K562 (cell line): ENCODE measurements around the gene ATAD3B. TPM values are rescaled to one million over a fixed set of nuclear protein-coding genes. Genes with fewer than 3 reads are reported as not detected.
A peak's percentile ranks its signal among the peaks of the same experiment; 100 is the strongest.

Source experiments
- ATAC-seq: fragments of 200-7000 bp; cut with Tn5 transposase; 3 replicates; pipeline ENCODE4 v1.9.1; 2020; ENCODE audit warnings: moderate library complexity
- Bru-seq: library from RNA; stranded (reverse); fragments of 400-500 nt; gene quantifications from one replicate; lab custom pipeline; 2021; lab: Mats Ljungman, UMichigan
- BruChase-seq, 2 experiments: library from RNA; stranded (reverse); fragments of 400-500 nt; gene quantifications; one replicate each; lab custom pipeline; 2021; lab: Mats Ljungman, UMichigan
- BruUV-seq: library from RNA; stranded (reverse); fragments of 400-500 nt; replicated peaks from 2 replicates; lab custom pipeline; 2021; lab: Mats Ljungman, UMichigan
- CTCF ChIA-PET: fragments of 300-600 bp; formaldehyde crosslinking; extraction: SDS; loops from one replicate; lab custom pipeline; 2021; ENCODE audit warnings: low intra/inter-chr PET ratio; lab: Yijun Ruan, JAX
- POLR2A ChIA-PET: fragments of 300-600, 350-650 bp; sonication (Branson Sonifier 250); formaldehyde crosslinking; extraction: SDS; loops from one replicate; lab custom pipeline; 2021; ENCODE audit warnings: antibody characterized with exemption, inconsistent platforms; lab: Yijun Ruan, JAX
- DNase-seq, 4 experiments: peaks; one replicate each; pipeline versions ENCODE4 v3.0.0 to v3.0.0-alpha.2; 2011 to 2018; ENCODE audit warnings: low spot score in 3 of 4, mixed read lengths in 3 of 4; ENCODE audit errors: extremely low read depth in 1 of 4
- FAIRE-seq: peaks from 2 replicates; lab custom pipeline; 2011; peaks lifted over from hg19 to GRCh38; lab: Jason Lieb, UNC
- H2AFZ ChIP-seq: 2 replicates; pipeline ENCODE4 v1.6.0; 2011; ENCODE audit warnings: low read depth, low read length, control low read depth, inconsistent platforms
- H3K27ac ChIP-seq: fragments of 200-600 bp; 3 replicates; pipeline ENCODE4 v1.8.0; 2011; ENCODE audit warnings: low read depth, mild to moderate bottlenecking, control low read depth, inconsistent platforms, low read length, moderate library complexity, mixed read lengths; ENCODE audit errors: extremely low read depth
- H3K27me3 ChIP-seq, 2 experiments: fragments of 300-600 bp in 1 of 2; 2 replicates in 1 of 2; 3 replicates in 1 of 2; pipeline versions ENCODE4 v1.6.0 to v1.8.0; 2011; ENCODE audit warnings: inconsistent platforms in 2 of 2, low read length in 2 of 2, mild to moderate bottlenecking in 1 of 2, mixed read lengths in 1 of 2, moderate library complexity in 1 of 2; ENCODE audit not compliant: control insufficient read depth in 2 of 2, insufficient read depth in 2 of 2
- H3K36me3 ChIP-seq: fragments of 300-600 bp; 3 replicates; pipeline ENCODE4 v1.8.0; 2011; ENCODE audit warnings: mild to moderate bottlenecking, low read length, inconsistent platforms; ENCODE audit not compliant: control insufficient read depth, insufficient read depth
- H3K4me1 ChIP-seq, 2 experiments: fragments of 200-600 bp in 1 of 2; replicated peaks in 1 of 2; 2 replicates in 1 of 2; 3 replicates in 1 of 2; pipeline versions ENCODE4 v1.5.1 to v1.8.0; 2011; ENCODE audit warnings: inconsistent platforms in 2 of 2, low read length in 2 of 2, mild to moderate bottlenecking in 1 of 2, mixed read lengths in 1 of 2, moderate library complexity in 1 of 2; ENCODE audit not compliant: control insufficient read depth in 2 of 2, insufficient read depth in 2 of 2
- H3K4me2 ChIP-seq: 2 replicates; pipeline ENCODE4 v1.6.1; 2011; ENCODE audit warnings: low read length, control low read depth, inconsistent platforms, mixed read lengths; ENCODE audit not compliant: insufficient read depth
- H3K4me3 ChIP-seq: fragments of 200-600 bp; sonication (generic), shearing (Covaris generic); 2 replicates; pipeline ENCODE4 v1.5.1; 2016; ENCODE audit warnings: control low read depth, inconsistent platforms
- H3K79me2 ChIP-seq: fragments of 200-600 bp; 3 replicates; pipeline ENCODE4 v1.8.0; 2011; ENCODE audit warnings: low read length, inconsistent platforms; ENCODE audit not compliant: control insufficient read depth, insufficient read depth
- H3K9ac ChIP-seq, 2 experiments: 2 replicates each; pipeline versions ENCODE4 v1.6.0 to v1.6.1; 2011; ENCODE audit warnings: low read depth in 2 of 2, low read length in 2 of 2, control low read depth in 1 of 2, inconsistent platforms in 1 of 2, mild to moderate bottlenecking in 1 of 2, mixed read lengths in 1 of 2; ENCODE audit not compliant: insufficient read depth in 1 of 2
- H3K9me1 ChIP-seq: one replicate; pipeline ENCODE4 v1.6.0; 2011; ENCODE audit warnings: inconsistent platforms, mild to moderate bottlenecking, low read length, moderate library complexity; ENCODE audit not compliant: control insufficient read depth, insufficient read depth
- H3K9me3 ChIP-seq: replicated peaks from 2 replicates; pipeline ENCODE4 v1.5.1; 2011; ENCODE audit warnings: low read depth, low read length, inconsistent platforms; ENCODE audit not compliant: control insufficient read depth, insufficient read depth
- H4K20me1 ChIP-seq: replicated peaks from 2 replicates; pipeline ENCODE4 v1.6.1; 2011; ENCODE audit warnings: low read length, inconsistent platforms, mixed read lengths; ENCODE audit not compliant: control insufficient read depth, insufficient read depth
- ATF6 ChIP-seq: sonication (generic); formaldehyde crosslinking; IDR thresholded peaks from 2 replicates; pipeline ENCODE4 v1.4.0; 2020; ENCODE audit warnings: mild to moderate bottlenecking, missing genetic modification reagents
- CTBP1 ChIP-seq: fragments of 450-650 bp; IDR thresholded peaks from 2 replicates; pipeline ENCODE4 v1.6.1; 2016; ENCODE audit warnings: borderline replicate concordance
- E2F6 ChIP-seq, 2 experiments: IDR thresholded peaks; 2 replicates each; pipeline ENCODE4 v1.6.1; 2011; ENCODE audit warnings: borderline replicate concordance in 1 of 2, control low read depth in 1 of 2, low read depth in 1 of 2, low read length in 1 of 2, mild to moderate bottlenecking in 1 of 2, mixed read lengths in 1 of 2, moderate library complexity in 1 of 2; ENCODE audit not compliant: insufficient read depth in 1 of 2, insufficient read length in 1 of 2, poor library complexity in 1 of 2, severe bottlenecking in 1 of 2; ENCODE audit errors: extremely low read depth in 1 of 2
- GMEB1 ChIP-seq: fragments of 250-450 bp; sonication (Bioruptor Pico); IDR thresholded peaks from 2 replicates; pipeline ENCODE4 v1.4.0; 2020; ENCODE audit warnings: mild to moderate bottlenecking
- HDAC3 ChIP-seq: fragments of 450-650 bp; IDR thresholded peaks from 2 replicates; pipeline ENCODE4 v1.6.1; 2018; ENCODE audit warnings: borderline replicate concordance, mild to moderate bottlenecking, moderate library complexity; ENCODE audit not compliant: partially characterized antibody
- MXI1 ChIP-seq: IDR thresholded peaks from 2 replicates; pipeline ENCODE4 v1.6.1; 2011; ENCODE audit warnings: low read depth, mild to moderate bottlenecking, improper control_type of control experiment, low read length
- SMARCA4 ChIP-seq: fragments of 450-650 bp; IDR thresholded peaks from 2 replicates; pipeline ENCODE4 v1.6.1; 2016
- THRAP3 ChIP-seq: fragments of 450-650 bp; IDR thresholded peaks from 2 replicates; pipeline ENCODE4 v1.6.1; 2016; ENCODE audit warnings: mild to moderate bottlenecking, inconsistent platforms, borderline replicate concordance
- WGBS: fragments of 100-300 bp; shearing (Covaris generic); methylation state at CpG from one replicate; pipeline ENCODE4 v1.1.6; 2016; ENCODE audit warnings: low coverage, mixed read lengths; ENCODE audit not compliant: insufficient coverage; ENCODE audit errors: missing lambda C conversion rate; 5-methylcytosine and 5-hydroxymethylcytosine counted together
- in situ Hi-C: fragments of 300-500 bp; cut with MboI; formaldehyde crosslinking; loops from 4 replicates; pipeline ENCODE4 v1.15.0; 2018; ENCODE audit warnings: inconsistent platforms, mixed read lengths
- intact Hi-C: fragments of 100-400 bp; cut with micrococcal nuclease; formaldehyde crosslinking; loops from 2 replicates; pipeline ENCODE4 v1.14.2; 2022
- long read RNA-seq, 3 experiments: library from polyadenylated mRNA in 2 of 3; library from RNA in 1 of 3; unstranded in 2 of 3; stranded (forward) in 1 of 3; transcript quantifications; one replicate each; pipeline ENCODE4 v2.0.0, GENCODE V29; 2019 to 2022
- polyA minus RNA-seq, 3 experiments: library from RNA; depleted of rRNA, polyadenylated mRNA; stranded (reverse); fragments of >200 nt; gene quantifications; 2 replicates each; pipeline ENCODE4 v1.2.3, GENCODE V29; 2011
- polyA plus RNA-seq, 8 experiments: library from polyadenylated mRNA; depleted of rRNA in 4 of 8; stranded (reverse) in 5 of 8; unstranded in 3 of 8; fragments of >200 nt; fragmentation: Nextera tagmentation in 2 of 8; fragmentation: Illumina TruSeq in 1 of 8; extraction: Ambion mirVana in 2 of 8; extraction: Trizol in 1 of 8; gene quantifications; 2 replicates each; pipeline versions ENCODE4 v1.2.1 to v1.2.3, GENCODE V29; 2011 to 2014; ENCODE audit warnings: inconsistent platforms in 1 of 8, missing spikeins in 1 of 8
- total RNA-seq, 7 experiments: library from RNA; depleted of rRNA in 6 of 7; stranded (reverse); fragments of >200 nt in 6 of 7; fragmentation: Illumina TruSeq in 2 of 7; extraction: Trizol in 2 of 7; gene quantifications; 2 replicates each; pipeline versions ENCODE4 v1.2.1 to v1.2.3, GENCODE V29; 2011 to 2021; ENCODE audit warnings: low replicate concordance in 1 of 7

The ATAD3B gene
- total RNA-seq (2011; cell fraction: chromatin; rRNA removed; ENCODE audit: low replicate concordance), result 197 and 522 TPM in 2 replicates
- total RNA-seq (2011; cell fraction: nucleolus; rRNA removed), result 417 and 489 TPM in 2 replicates
- 246 and 263 TPM in 2 replicates for total RNA-seq (2011; cell fraction: nucleoplasm; rRNA removed)
- total RNA-seq (2014; rRNA removed) (106 and 126 TPM in 2 replicates), total RNA-seq (2014; rRNA removed; fragmentation: Illumina TruSeq; extraction: Trizol) (10.3 and 15.6 TPM in 2 replicates), total RNA-seq (2015; rRNA removed; fragmentation: Illumina TruSeq; extraction: Trizol) (43.2 and 45.2 TPM in 2 replicates), total RNA-seq (2021) (92.0 and 93.4 TPM in 2 replicates), polyA plus RNA-seq (2011; rRNA removed) (27.7 and 27.9 TPM in 2 replicates), polyA plus RNA-seq (2014; fragmentation: Illumina TruSeq; extraction: Trizol) (18.9 and 42.2 TPM in 2 replicates), polyA plus RNA-seq (2014; fragmentation: Nextera tagmentation; extraction: Ambion mirVana) (under 1 TPM; 0.07 to 0.77 TPM), polyA plus RNA-seq (2014; rRNA removed) (113 and 117 TPM in 2 replicates), polyA minus RNA-seq (2011; rRNA and poly(A)+ RNA removed) (6.7 and 14.8 TPM in 2 replicates), Bru-seq, nascent RNA (percentile 82 among the genes with signal in this experiment), BruChase-seq, experiment 1, labeled RNA remaining after a 2-hour chase (percentile 81 among the genes with signal in this experiment), BruChase-seq, experiment 2, labeled RNA remaining after a 6-hour chase (percentile 86 among the genes with signal in this experiment)
- polyA plus RNA-seq (2011; cell fraction: cytosol; rRNA removed), result 18.3 and 42.9 TPM in 2 replicates
- 168 and 341 TPM in 2 replicates for polyA plus RNA-seq (2011; cell fraction: nucleus; rRNA removed)
- 31.9 and 52.8 TPM in 2 replicates for polyA plus RNA-seq (2012)
- 23.6 and 41.7 TPM in 2 replicates for polyA minus RNA-seq (2011; cell fraction: cytosol; rRNA and poly(A)+ RNA removed)
- polyA minus RNA-seq (2011; cell fraction: nucleus; rRNA and poly(A)+ RNA removed), result 44.3 and 53.4 TPM in 2 replicates
- long read RNA-seq, experiment 1, full-length matches to known transcripts, result 417 of 589 reads
- long read RNA-seq, experiment 1, partial matches to known transcripts, result 107 of 589 reads
- long read RNA-seq, experiment 1, other reads (novel, unspliced or antisense), result 65 of 589 reads
- long read RNA-seq, experiment 2, full-length matches to known transcripts, result 40 of 130 reads
- long read RNA-seq, experiment 2, partial matches to known transcripts, result 55 of 130 reads
- long read RNA-seq, experiment 2, other reads (novel, unspliced or antisense), result 35 of 130 reads
- long read RNA-seq, experiment 3, transcript ATAD3B-201 (16 exons, 2,448 nt), result major isoform, 74 of 89 reads
- long read RNA-seq, experiment 3, partial matches to known transcripts, result 8 of 89 reads
- long read RNA-seq, experiment 3, other reads (novel, unspliced or antisense), result 7 of 89 reads

- peak; percentile 97 for ATAC-seq
- peak; percentile 89 for FAIRE-seq
- H3K27me3 ChIP-seq, result no peaks in the 10 kb centered on the region
- peak within 1 kb of the TSS; percentile 96 for H3K4me2 ChIP-seq
- no peaks in the 10 kb centered on the region for H3K9me1 ChIP-seq
- BruUV-seq, result no TSS peak
- no peaks in the 10 kb centered on the region; the same call in 1 of the 2 replicates for H4K20me1 ChIP-seq
- H3K36me3 ChIP-seq, result peaks cover 20% of the 10 kb centered on the region; the same call in 2 of the 3 replicates
- H3K79me2 ChIP-seq, result peaks cover 54% of the 10 kb centered on the region
- WGBS, result 2% methylated on average over 63 of the region's 87 CpGs
- peaks cover 1% of the 10 kb centered on the region; the same call in 1 of the 2 replicates for H3K9me3 ChIP-seq
- DNase-seq, result peak; percentile 92 to 99 (median 95)
- peak within 1 kb of the TSS; percentile 76 for H2AFZ ChIP-seq
- in situ Hi-C loops (no loop called here), intact Hi-C loops (no loop called here)
- H3K9ac ChIP-seq, result peak within 1 kb of the TSS; percentile 94 to 95
- H3K4me1 ChIP-seq, result peaks cover 0 to 36% of the 10 kb centered on the region in 2 experiments; a peak in 3 of 5 replicates
- peak within 1 kb of the TSS; percentile 91 for H3K27ac ChIP-seq
- POLR2A ChIA-PET, result no interaction called here
- H3K4me3 ChIP-seq, result peak within 1 kb of the TSS; percentile 68
- CTCF ChIA-PET, result no interaction called here
- TF ChIP-seq THRAP3 (no peak), MXI1 (peak; percentile 90; the same call in 1 of the 2 replicates), CTBP1 (peak; percentile 82), E2F6 (IDR thresholded peaks at IDR 0.05; ENCODE audit: borderline replicate concordance in 1 of 2, extremely low read depth in 1 of 2, insufficient read depth in 1 of 2, insufficient read length in 1 of 2, low read depth in 1 of 2, low read length in 1 of 2, poor library complexity in 1 of 2, severe bottlenecking in 1 of 2) (peak; percentile 79 to 97), GMEB1 (peak; percentile 81), ATF6 (no peak), HDAC3 (no peak), SMARCA4 (no peak)
Observed at GRCh38 chr1:1471389-1472052, at the start of gene ATAD3B. Gene ATAD3B (plus strand): TSS chr1:1471765. CDS start chr1:1471885, 120 bp downstream.
